ENCODE measurements around the gene JPH3.

- TF ChIP-seq CTCF (IDR thresholded peaks at IDR 0.05; ENCODE audit: low read depth, low read length, poor library complexity, severe bottlenecking), result no peak
- no peak for TF ChIP-seq EZH2phosphoT487 (IDR thresholded peaks at IDR 0.05; ENCODE audit: borderline replicate concordance, low read length)
These were observed 65.6 kb downstream of the JPH3 start for GRCh38 chr16:87667946-87668345.

Data from DOHH2 (cell line).